HUES64 (cell line): Measurements from ENCODE around the gene GSG1L.

ENCODE experiments used
- H3K27ac ChIP-seq: 2 replicates; pipeline ENCODE4 v1.7.0; 2013; ENCODE audit warnings: low read depth, low read length, inconsistent platforms
- H3K27me3 ChIP-seq: 2 replicates; pipeline ENCODE4 v1.6.1; 2013; ENCODE audit warnings: mild to moderate bottlenecking, low read length; ENCODE audit not compliant: insufficient read depth
- H3K36me3 ChIP-seq: 2 replicates; pipeline ENCODE4 v1.6.1; 2013; ENCODE audit warnings: mild to moderate bottlenecking, low read length; ENCODE audit not compliant: insufficient read depth
- H3K4me1 ChIP-seq: 2 replicates; pipeline ENCODE4 v1.6.1; 2013; ENCODE audit warnings: mild to moderate bottlenecking, low read length, moderate library complexity; ENCODE audit not compliant: insufficient read depth
- H3K4me3 ChIP-seq: 2 replicates; pipeline ENCODE4 v1.5.1; 2013; ENCODE audit warnings: mild to moderate bottlenecking, low read length, moderate library complexity
- H3K9ac ChIP-seq: 2 replicates; pipeline ENCODE4 v1.6.1; 2013; ENCODE audit warnings: mild to moderate bottlenecking, low read depth, low read length
- H3K9me3 ChIP-seq: 2 replicates; pipeline ENCODE4 v1.6.1; 2013; ENCODE audit warnings: low read depth, low read length; ENCODE audit not compliant: insufficient read depth
- WGBS: fragments of 150-250, 120-280 bp; methylation state at CpG from one replicate; pipeline ENCODE4 v1.1.7; 2013; ENCODE audit warnings: missing lambda C conversion rate; 5-methylcytosine and 5-hydroxymethylcytosine counted together

GSG1L gene

GRCh38 chr16:27800817-27801216 lies 262.7 kb downstream of the GSG1L start:
- 0 out of 2 replicates have a peak, but pooled peaks cover 2% of the 10 kb centered on the region for H3K4me1 ChIP-seq
- WGBS: 89% methylated on average over 9 of the region's 9 CpGs
- no peaks in the 10 kb centered on the region for H3K36me3 ChIP-seq
- H3K27ac ChIP-seq: no peak overlapping the region
- H3K9ac ChIP-seq: no peak overlapping the region
- H3K27me3 ChIP-seq: no peaks in the 10 kb centered on the region; the same call in 1 of the 2 replicates
- no peak overlapping the region for H3K4me3 ChIP-seq
- H3K9me3 ChIP-seq: no peaks in the 10 kb centered on the region

GRCh38 chr16:27799896-27800295 lies 263.6 kb downstream of the GSG1L start:
- no peaks in the 10 kb centered on the region for H3K36me3 ChIP-seq
- H3K9ac ChIP-seq: no peak overlapping the region
- H3K4me1 ChIP-seq: no peaks in the 10 kb centered on the region
- H3K9me3 ChIP-seq: no peaks in the 10 kb centered on the region
- no peak overlapping the region for H3K4me3 ChIP-seq
- no peaks in the 10 kb centered on the region; the same call in 1 of the 2 replicates for H3K27me3 ChIP-seq
- WGBS: 88% methylated on average over 8 of the region's 8 CpGs
- H3K27ac ChIP-seq: no peak overlapping the region

GRCh38 chr16:27798241-27798640 lies 265.3 kb downstream of the GSG1L start:
- Histone ChIP-seq H3K27ac (no peak overlapping the region), H3K9me3 (no peaks in the 10 kb centered on the region), H3K4me3 (no peak overlapping the region), H3K36me3 (no peaks in the 10 kb centered on the region), H3K27me3 (no peaks in the 10 kb centered on the region; the same call in 1 of the 2 replicates), H3K4me1 (no peaks in the 10 kb centered on the region), H3K9ac (no peak overlapping the region)
- 91% methylated on average over 5 of the region's 5 CpGs for WGBS

GRCh38 chr16:27795992-27796614 lies 267.4 kb downstream of the GSG1L start:
- 59% methylated on average over 11 of the region's 11 CpGs for WGBS

GRCh38 chr16:27793249-27793622 lies 270.3 kb downstream of the GSG1L start:
- no peaks in the 10 kb centered on the region for H3K36me3 ChIP-seq
- H3K9ac ChIP-seq: no peak overlapping the region
- H3K27ac ChIP-seq: no peak overlapping the region
- H3K27me3 ChIP-seq: no peaks in the 10 kb centered on the region
- H3K9me3 ChIP-seq: no peaks in the 10 kb centered on the region
- H3K4me1 ChIP-seq: no peaks in the 10 kb centered on the region
- H3K4me3 ChIP-seq: no peak overlapping the region

More at GRCh38 chr16:27795992-27796614, 267.4 kb downstream of the GSG1L start:
- Histone ChIP-seq H3K4me1 (no peaks in the 10 kb centered on the region), H3K36me3 (no peaks in the 10 kb centered on the region), H3K9me3 (no peaks in the 10 kb centered on the region), H3K27ac (no peak overlapping the region), H3K27me3 (no peaks in the 10 kb centered on the region), H3K4me3 (no peak overlapping the region), H3K9ac (no peak overlapping the region)

- Histone ChIP-seq H3K4me3 (no peak overlapping the region), H3K27ac (no peak overlapping the region), H3K4me1 (no peaks in the 10 kb centered on the region), H3K27me3 (no peaks in the 10 kb centered on the region), H3K9ac (no peak overlapping the region), H3K9me3 (no peaks in the 10 kb centered on the region), H3K36me3 (no peaks in the 10 kb centered on the region)
- WGBS: 91% methylated on average over 7 of the region's 7 CpGs
Observed at GRCh38 chr16:27792486-27793248, 270.8 kb downstream of the GSG1L start.

DNA sequence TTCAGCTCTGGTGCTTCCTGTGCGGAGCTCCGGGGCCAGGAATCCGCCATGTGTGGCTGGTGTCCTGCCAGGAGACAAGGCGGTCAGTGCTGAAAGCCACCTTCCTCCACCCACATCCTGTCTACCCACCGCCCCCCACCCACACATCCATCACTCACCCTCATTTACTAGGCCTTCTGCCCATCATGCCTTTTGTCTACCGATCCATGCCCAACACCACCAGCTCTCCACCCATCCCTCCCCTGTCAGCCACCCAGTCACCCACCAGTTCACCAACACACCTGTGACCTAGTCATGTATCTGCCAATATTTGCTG lies 272.2 kb downstream of the GSG1L start:
- Histone ChIP-seq H3K9ac (no peak overlapping the region), H3K9me3 (no peaks in the 10 kb centered on the region), H3K4me1 (no peaks in the 10 kb centered on the region), H3K4me3 (no peak overlapping the region), H3K27me3 (no peaks in the 10 kb centered on the region), H3K27ac (no peak overlapping the region), H3K36me3 (no peaks in the 10 kb centered on the region)
- WGBS: 87% methylated on average over 6 of the region's 6 CpGs

GRCh38 chr16:27790546-27791403 lies 272.7 kb downstream of the GSG1L start:
- Histone ChIP-seq H3K9ac (no peak overlapping the region), H3K27ac (no peak overlapping the region), H3K27me3 (no peaks in the 10 kb centered on the region), H3K4me3 (no peak overlapping the region), H3K36me3 (no peaks in the 10 kb centered on the region), H3K9me3 (no peaks in the 10 kb centered on the region), H3K4me1 (no peaks in the 10 kb centered on the region)
- 89% methylated on average over 12 of the region's 12 CpGs for WGBS

DNA sequence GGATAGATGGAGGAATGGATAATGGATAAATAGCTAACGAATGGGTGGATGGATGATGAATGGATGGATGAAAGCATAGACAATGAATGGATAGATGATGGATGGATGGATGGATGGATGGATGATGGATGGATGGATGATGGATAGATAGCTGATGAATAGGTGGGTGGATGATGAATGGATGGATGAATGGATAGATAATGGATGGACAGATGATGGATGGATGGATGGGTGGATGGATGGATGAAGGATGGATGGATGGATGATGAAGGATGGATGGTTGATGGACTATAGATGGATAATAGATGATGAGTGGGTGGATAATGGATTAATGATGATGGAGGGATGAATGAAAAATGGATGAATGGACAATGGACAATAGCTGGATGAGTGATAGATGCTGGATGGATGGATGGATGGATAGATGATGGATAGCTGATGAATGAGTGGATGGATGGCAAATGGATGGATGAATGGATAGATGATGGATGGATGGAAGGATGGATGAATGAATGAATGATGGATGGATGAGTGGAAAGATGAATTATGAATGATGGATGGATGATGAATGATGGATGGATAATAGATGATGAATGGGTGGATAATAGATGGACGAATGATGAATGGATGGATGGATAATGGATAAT lies 273.8 kb downstream of the GSG1L start:
- 70% methylated on average over 2 of the region's 2 CpGs for WGBS

GRCh38 chr16:27789150-27789549 lies 274.4 kb downstream of the GSG1L start:
- no peak overlapping the region for H3K4me3 ChIP-seq
- no peak overlapping the region for H3K9ac ChIP-seq
- no peaks in the 10 kb centered on the region for H3K4me1 ChIP-seq
- H3K27me3 ChIP-seq: no peaks in the 10 kb centered on the region
- H3K9me3 ChIP-seq: no peaks in the 10 kb centered on the region
- H3K27ac ChIP-seq: no peak overlapping the region
- no peaks in the 10 kb centered on the region for H3K36me3 ChIP-seq
- WGBS: 92% methylated on average over 1 of the region's 1 CpG

More for the DNA sequence above, 273.8 kb downstream of the GSG1L start:
- H3K4me3 ChIP-seq: no peak overlapping the region
- H3K9me3 ChIP-seq: no peaks in the 10 kb centered on the region
- no peaks in the 10 kb centered on the region for H3K27me3 ChIP-seq
- no peak overlapping the region for H3K27ac ChIP-seq
- no peaks in the 10 kb centered on the region for H3K36me3 ChIP-seq
- H3K9ac ChIP-seq: no peak overlapping the region
- H3K4me1 ChIP-seq: no peaks in the 10 kb centered on the region

- Histone ChIP-seq H3K36me3 (no peaks in the 10 kb centered on the region), H3K27me3 (no peaks in the 10 kb centered on the region), H3K9me3 (no peaks in the 10 kb centered on the region), H3K9ac (no peak overlapping the region), H3K4me1 (no peaks in the 10 kb centered on the region), H3K27ac (no peak overlapping the region), H3K4me3 (no peak overlapping the region)
- WGBS: 92% methylated on average over 5 of the region's 6 CpGs
Observed at GRCh38 chr16:27787665-27788064, 275.8 kb downstream of the GSG1L start.
